Suprapubic skin (tissue), 4 donors: Measurements from ENCODE around the gene MRPL22.

ENCODE experiments used
- POLR2A ChIP-seq, 2 donors: fragments of 450-650 bp; IDR thresholded peaks; one replicate each; pipeline ENCODE4 v1.6.1; 2017; ENCODE audit warnings: antibody characterized with exemption in 2 of 2, mild to moderate bottlenecking in 2 of 2, moderate library complexity in 2 of 2
- POLR2AphosphoS5 ChIP-seq, 3 donors: sonication (generic); formaldehyde crosslinking; IDR thresholded peaks; one replicate each; pipeline ENCODE4 v1.6.1; 2017; ENCODE audit warnings: antibody characterized with exemption in 3 of 3
- TF ChIP-seq, protein P1 (sequence below), 2 donors: fragments of 200-600 bp in 1 of 2; fragments of 450-650 bp in 1 of 2; sonication (generic) in 1 of 2; IDR thresholded peaks; one replicate each; pipeline ENCODE4 v1.5.1; 2016 to 2019; ENCODE audit warnings: antibody characterized with exemption in 2 of 2, mild to moderate bottlenecking in 1 of 2, moderate library complexity in 1 of 2

- TF ChIP-seq, protein P1, sequence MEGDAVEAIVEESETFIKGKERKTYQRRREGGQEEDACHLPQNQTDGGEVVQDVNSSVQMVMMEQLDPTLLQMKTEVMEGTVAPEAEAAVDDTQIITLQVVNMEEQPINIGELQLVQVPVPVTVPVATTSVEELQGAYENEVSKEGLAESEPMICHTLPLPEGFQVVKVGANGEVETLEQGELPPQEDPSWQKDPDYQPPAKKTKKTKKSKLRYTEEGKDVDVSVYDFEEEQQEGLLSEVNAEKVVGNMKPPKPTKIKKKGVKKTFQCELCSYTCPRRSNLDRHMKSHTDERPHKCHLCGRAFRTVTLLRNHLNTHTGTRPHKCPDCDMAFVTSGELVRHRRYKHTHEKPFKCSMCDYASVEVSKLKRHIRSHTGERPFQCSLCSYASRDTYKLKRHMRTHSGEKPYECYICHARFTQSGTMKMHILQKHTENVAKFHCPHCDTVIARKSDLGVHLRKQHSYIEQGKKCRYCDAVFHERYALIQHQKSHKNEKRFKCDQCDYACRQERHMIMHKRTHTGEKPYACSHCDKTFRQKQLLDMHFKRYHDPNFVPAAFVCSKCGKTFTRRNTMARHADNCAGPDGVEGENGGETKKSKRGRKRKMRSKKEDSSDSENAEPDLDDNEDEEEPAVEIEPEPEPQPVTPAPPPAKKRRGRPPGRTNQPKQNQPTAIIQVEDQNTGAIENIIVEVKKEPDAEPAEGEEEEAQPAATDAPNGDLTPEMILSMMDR (IDR thresholded peaks at IDR 0.05), result no peak
- TF ChIP-seq POLR2A (IDR thresholded peaks at IDR 0.05), result no peak
- TF ChIP-seq POLR2AphosphoS5 (IDR thresholded peaks at IDR 0.05), result no peak
These were observed 39.0 kb upstream of the MRPL22 start for GRCh38 chr5:154901913-154902312.
